Left colon (tissue), 2 donors: ENCODE data around the gene TMEM45B. TPM values are rescaled to one million over a fixed set of nuclear protein-coding genes. Genes with fewer than 3 reads are reported as not detected.
"Not testable (repeated sequence)": the region's sequence is repeated elsewhere in the genome, so short reads cannot be mapped to it uniquely, and the experiment has no call there.

Experiments used
- ATAC-seq: fragments of 200-7000 bp; cut with Tn5 transposase; one replicate; pipeline ENCODE4 v1.9.1; 2020; ENCODE audit warnings: mild to moderate bottlenecking, moderate library complexity
- DNase-seq, 2 donors: peaks; one replicate each; pipeline ENCODE4 v3.0.0-alpha.2; 2020
- intact Hi-C, 2 donors: fragments of 100-400 bp; cut with DNase I in 1 of 2; cut with micrococcal nuclease in 1 of 2; formaldehyde crosslinking; loops; one replicate each; pipeline versions ENCODE4 v1.11.2 to v1.14.0; 2022; cut with DNase I, micrococcal nuclease
- total RNA-seq, 2 donors: library from RNA; stranded (reverse); fragmentation: NEBNext Ultra II Directional; extraction: Animal tissue kit (Norgen Biotek cat#: 25700); gene quantifications; one replicate each; pipeline ENCODE4 v1.2.1, GENCODE V29; 2021
- donor health status: DM: no; HTN: no; CAD: no.
- donor health status: DM: yes; HTN: yes; CAD: no.

TMEM45B gene
- total RNA-seq, 2 donors from 2014 or later: 309 to 343 TPM

GRCh38 chr11:129800655-129801054 lies 15.0 kb upstream of the TMEM45B start:
- intact Hi-C loops: no loop called here
- no peak for ATAC-seq
- DNase-seq: no peak

DNA sequence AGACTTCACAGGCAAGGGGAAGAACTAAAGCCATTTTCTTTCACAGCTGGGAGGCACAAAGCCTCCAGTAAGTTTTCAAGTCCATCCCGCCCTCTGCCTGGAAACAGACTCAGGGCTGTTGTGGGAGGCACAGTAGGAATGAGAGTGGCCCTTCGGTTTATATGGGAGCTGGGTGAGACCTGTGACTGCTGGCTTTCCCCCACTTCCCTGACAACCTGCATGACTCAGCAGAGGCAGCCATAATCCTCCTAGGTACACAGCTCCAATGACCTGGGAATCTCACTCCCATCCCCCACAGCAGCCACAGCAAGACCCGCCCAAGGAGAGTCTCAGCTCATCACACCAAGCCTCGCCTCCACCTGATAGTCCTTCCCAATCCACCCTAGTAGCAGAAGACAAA lies 12.1 kb upstream of the TMEM45B start:
- ATAC-seq (peak; percentile 91), DNase-seq (peak; percentile 72 to 87)
- intact Hi-C loops: no loop called here

DNA sequence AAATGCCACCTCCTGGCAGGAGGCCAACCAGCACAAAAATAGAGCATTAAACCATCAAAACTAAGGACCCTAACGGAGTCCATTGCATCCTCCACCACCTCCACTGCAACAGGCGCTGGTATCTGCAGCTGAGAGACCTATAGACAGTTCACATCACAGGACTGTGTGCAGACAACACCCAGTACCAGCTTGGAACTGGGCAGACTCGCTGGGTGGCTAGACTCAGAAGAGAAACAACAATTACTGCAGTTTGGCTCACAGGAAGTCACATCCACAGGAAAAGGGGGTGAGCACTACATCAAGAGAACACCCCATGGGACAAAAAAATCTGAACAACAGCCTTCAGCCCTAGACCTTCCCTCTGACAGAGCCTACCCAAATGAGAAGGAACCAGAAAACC lies 11.6 kb upstream of the TMEM45B start:
- ATAC-seq: peak; percentile 42
- DNase-seq: no peak
- intact Hi-C loops: no loop called here

DNA sequence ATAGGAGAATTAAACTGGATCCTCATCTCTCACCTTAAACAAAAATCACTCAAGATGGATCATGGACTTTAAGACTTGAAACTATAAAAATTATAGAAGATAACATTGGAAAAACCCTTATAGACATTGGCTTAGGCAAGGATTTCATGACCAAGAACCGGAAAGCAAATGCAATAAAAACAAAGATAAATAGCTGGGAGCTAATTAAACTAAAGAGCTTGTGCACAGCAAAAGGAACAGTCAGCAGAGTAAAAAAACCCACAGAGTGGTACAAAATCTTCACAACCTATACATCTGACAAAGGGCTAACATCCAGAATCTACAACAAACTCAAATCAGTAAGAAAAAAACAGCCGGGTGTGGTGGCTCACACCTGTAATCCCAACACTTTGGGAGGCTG lies 7.4 kb upstream of the TMEM45B start:
- intact Hi-C loops, DNase-seq, ATAC-seq: not testable (repeated sequence)

DNA sequence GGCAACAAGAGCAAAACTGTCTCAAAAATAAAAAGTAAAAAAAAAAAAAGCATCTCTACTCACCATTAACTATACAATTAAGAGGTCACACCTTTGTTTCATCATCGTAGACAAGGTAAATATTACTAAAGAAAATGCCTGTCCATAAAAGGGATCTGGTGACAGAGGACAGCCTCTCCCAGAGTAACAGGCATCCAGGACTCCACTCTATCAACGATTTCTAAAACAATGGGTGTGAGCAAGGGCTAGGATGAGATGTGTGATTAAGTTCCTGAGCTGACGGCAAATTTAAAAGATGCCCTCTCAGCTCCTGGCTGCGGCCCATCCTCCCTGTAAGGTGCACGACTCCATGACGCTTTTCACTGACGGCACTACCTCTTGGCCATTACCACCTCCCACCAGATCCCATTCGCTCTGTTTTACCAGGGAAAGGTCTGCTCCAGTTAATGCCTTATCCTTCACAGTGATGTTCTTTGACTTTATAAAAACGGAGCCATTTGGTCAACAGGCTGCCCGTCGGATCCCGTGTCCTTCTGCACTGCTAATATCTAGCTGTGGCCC lies 2.3 kb upstream of the TMEM45B start:
- no peak for DNase-seq
- ATAC-seq: no peak
- intact Hi-C loops: no loop called here

GRCh38 chr11:129814244-129815014 lies 1.2 kb upstream of the TMEM45B start:
- DNase-seq (peak in 1 of 2 donors; percentile 45), ATAC-seq (no peak)
- intact Hi-C loops: no loop called here

GRCh38 chr11:129817534-129818051 lies 1.9 kb downstream of the TMEM45B start:
- ATAC-seq: peak; percentile 62
- no peak for DNase-seq
- intact Hi-C loops: no loop called here

GRCh38 chr11:129818236-129818635 lies 2.6 kb downstream of the TMEM45B start:
- peak; percentile 14 for ATAC-seq
- intact Hi-C loops, DNase-seq: not testable (repeated sequence)

GRCh38 chr11:129819237-129819636 lies 3.6 kb downstream of the TMEM45B start:
- intact Hi-C loops: no loop called here
- ATAC-seq (no peak), DNase-seq (no peak)

DNA sequence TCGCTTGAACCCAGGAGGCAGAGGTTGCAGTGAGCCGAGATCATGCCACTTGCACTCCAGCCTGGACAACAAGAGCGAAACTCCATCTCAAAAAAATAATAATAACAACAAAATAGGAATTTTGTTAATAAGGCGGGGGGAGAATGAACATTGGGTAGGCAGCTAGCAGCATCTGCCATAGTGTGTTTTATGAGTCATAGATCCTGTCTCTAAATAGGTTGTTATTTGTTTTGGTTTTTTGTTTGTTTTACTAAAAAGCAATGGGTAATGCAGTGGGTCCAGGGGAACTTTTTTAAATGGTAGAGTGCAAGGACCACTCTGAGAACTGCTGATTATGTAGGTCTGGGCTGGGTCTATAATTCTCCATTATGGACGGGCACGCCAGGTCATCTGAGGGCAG lies 4.6 kb downstream of the TMEM45B start:
- intact Hi-C loops, ATAC-seq, DNase-seq: not testable (repeated sequence)

- DNase-seq, ATAC-seq, intact Hi-C loops: not testable (repeated sequence)
These were observed 7.6 kb downstream of the TMEM45B start for GRCh38 chr11:129823281-129823680.

DNA sequence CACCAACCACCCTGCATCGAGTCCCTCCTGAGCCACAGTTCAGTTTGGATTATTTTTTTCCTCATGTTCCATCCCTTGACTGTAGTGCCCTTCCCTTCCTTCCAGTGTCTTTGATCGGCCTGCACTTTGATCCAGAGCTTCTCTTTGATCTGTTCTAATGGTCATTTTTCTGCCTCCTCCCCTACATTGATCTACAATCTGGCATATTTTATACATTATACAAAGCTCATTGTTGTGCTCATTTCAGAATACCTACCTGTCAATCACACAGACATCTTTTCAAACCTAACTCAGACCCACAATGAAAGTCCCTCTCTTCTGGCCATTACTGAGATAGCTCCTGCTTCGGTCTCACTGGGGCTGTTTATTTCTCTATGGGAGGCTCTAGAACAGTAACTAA lies 8.2 kb downstream of the TMEM45B start:
- ATAC-seq, intact Hi-C loops: not testable (repeated sequence)

GRCh38 chr11:129825380-129825779 lies 9.7 kb downstream of the TMEM45B start:
- peak; percentile 20 for ATAC-seq
- DNase-seq: no peak
- intact Hi-C loops: no loop called here

More for the DNA sequence above, 8.2 kb downstream of the TMEM45B start:
- DNase-seq: not testable (repeated sequence)

DNA sequence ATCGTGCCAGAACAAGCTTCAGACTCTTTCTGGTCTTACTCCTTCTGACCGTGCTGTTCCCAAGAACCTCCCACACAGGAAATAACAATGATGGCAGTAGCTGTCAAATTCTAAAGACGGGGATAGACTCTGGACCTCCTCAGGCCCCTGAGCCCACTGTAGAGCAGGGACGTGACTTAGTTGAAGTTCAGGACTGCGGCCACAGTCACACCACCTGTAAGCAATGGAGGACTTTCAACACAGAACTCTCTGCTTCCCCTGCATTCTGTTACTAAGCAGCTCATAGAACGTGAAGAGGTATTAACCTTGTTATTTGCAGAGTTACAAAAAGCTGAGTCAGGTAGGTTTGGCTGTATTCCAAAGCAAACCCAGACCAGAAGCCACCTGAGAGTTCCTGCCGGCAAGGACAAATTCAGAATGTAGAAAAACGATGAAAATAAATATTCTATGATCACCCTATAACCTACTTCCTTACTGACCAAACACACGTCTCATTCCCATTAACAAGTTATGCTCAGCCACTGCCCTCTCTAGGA lies 12.7 kb downstream of the TMEM45B start:
- DNase-seq: no peak
- peak; percentile 31 for ATAC-seq
- intact Hi-C loops: no loop called here

- intact Hi-C loops, DNase-seq: not testable (repeated sequence)
- ATAC-seq: peak; percentile 80
These were observed 13.8 kb downstream of the TMEM45B start for GRCh38 chr11:129829497-129829896.

- intact Hi-C loops, ATAC-seq, DNase-seq: not testable (repeated sequence)
These were observed 15.6 kb downstream of the TMEM45B start for GRCh38 chr11:129831227-129831626.

DNA sequence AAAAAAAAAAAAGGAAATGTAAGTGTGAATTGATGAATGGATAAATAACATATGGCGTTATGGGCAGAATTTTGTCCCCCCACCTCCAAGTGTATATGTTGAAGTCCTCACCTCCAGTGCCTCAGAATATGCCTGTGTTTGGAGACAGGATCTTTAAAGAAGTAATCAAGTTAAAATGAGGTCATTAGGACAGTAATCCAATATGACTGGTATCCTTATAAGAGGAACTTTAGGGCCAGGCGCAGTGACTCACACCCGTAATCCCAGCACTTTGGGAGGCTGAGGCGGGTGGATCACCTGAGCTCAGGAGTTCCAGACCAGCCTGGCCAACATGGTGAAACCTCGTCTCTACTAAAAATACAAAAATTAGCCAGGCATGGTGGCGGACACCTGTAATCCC lies 17.6 kb downstream of the TMEM45B start:
- DNase-seq, intact Hi-C loops: not testable (repeated sequence)
- peak; percentile 21 for ATAC-seq

DNA sequence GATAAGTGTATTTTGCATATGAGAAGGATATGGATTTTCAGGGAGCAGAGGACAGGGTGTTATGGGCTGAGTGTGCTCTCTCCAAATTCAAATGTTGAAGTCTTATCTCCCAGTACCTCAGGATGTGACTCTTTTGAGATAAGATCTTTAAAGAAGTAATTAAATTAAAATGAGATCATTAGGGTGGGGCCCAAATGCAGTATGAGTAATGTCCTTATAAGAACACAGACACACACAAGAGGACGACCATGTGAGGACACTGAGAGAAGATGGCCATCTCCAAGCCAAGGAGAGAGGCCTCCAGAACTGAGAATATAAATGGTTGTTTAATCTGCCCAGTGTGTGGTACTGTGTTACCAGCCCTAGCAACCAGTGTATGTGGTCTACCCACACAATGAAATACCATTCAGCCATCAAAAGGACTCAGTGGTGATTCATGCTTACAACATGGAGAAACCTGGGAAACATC lies 20.8 kb downstream of the TMEM45B start:
- DNase-seq: not testable (repeated sequence)
- ATAC-seq: peak; percentile 42

DNA sequence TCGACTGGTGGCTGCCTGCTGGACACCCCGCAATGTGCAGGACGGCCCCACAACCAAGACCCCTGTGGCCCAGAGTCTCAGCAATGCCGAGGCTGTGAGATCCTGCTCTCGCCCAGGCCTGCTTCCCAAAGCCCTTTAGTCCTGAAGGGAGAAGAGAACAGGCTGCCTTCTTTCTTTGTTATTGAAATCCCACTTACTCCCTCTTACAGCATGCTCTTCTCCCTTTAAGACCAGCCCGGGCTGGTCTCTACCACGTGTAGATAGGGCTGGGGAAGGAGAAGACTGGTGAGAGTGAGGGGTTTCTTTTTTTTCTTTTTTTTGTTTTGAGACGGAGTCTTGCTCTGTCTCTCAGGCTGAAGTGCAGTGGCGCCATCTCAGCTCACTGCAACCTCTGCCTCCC lies 21.3 kb downstream of the TMEM45B start:
- ATAC-seq: no peak
- intact Hi-C loops: no loop called here

More for the DNA sequence above, 20.8 kb downstream of the TMEM45B start:
- intact Hi-C loops: not testable (repeated sequence)

DNA sequence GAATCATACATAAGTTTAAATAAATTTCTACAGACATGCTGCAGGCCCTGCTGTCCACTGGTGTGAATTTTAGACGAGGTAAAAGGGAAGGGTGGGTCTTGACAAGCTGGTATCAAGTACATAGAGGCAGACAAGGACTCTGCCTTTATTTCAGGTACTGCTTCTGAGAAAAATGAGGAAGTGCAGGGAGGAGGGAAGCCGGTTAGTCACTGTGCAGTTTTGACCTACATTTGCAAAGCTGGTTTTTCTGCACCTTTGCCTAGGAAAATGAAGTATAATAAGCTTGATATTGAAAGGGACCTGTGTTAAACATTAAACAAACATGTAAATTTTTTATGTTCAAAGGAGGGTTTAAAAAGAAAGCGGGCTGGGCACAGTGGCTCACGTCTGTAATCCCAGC lies 24.6 kb downstream of the TMEM45B start:
- ATAC-seq: peak; percentile 87
- DNase-seq: no peak
- intact Hi-C loops: no loop called here

More for the DNA sequence above, 21.3 kb downstream of the TMEM45B start:
- DNase-seq: no peak
